GM12878 (cell line): ENCODE data around the gene SOX10. TPM values are rescaled to one million over a fixed set of nuclear protein-coding genes. Genes with fewer than 3 reads are reported as not detected.

Experiments
- ATAC-seq: fragments of 200-7000 bp; cut with Tn5 transposase; 3 replicates; pipeline ENCODE4 v1.9.1; 2020; ENCODE audit warnings: mild to moderate bottlenecking, moderate library complexity
- BruUV-seq: library from RNA; stranded (reverse); fragments of 400-500 nt; replicated peaks from 2 replicates; lab custom pipeline; 2021; lab: Mats Ljungman, UMichigan
- CTCF ChIA-PET: fragments of 300-600 bp; sonication (Branson Sonifier 250); formaldehyde crosslinking; extraction: SDS; loops from one replicate; lab custom pipeline; 2021; ENCODE audit warnings: inconsistent platforms; lab: Yijun Ruan, JAX
- POLR2A ChIA-PET: fragments of 350-600 bp; formaldehyde crosslinking; extraction: SDS; loops from one replicate; lab custom pipeline; 2021; ENCODE audit warnings: inconsistent platforms; lab: Charles Lee
- RAD21 ChIA-PET: fragments of 300-600 bp; sonication (Branson Sonifier 250); formaldehyde crosslinking; loops from one replicate; lab custom pipeline; 2023; ENCODE audit warnings: antibody characterized with exemption; ENCODE audit not compliant: unreplicated experiment; lab: Charles Lee
- SMC1A ChIA-PET: fragments of 300-600 bp; sonication (Branson Sonifier 250); formaldehyde crosslinking; loops from one replicate; lab custom pipeline; 2023; ENCODE audit not compliant: unreplicated experiment, uncharacterized antibody; lab: Charles Lee
- DNase-seq: peaks from one replicate; pipeline ENCODE4 v3.0.0-alpha.2; 2011; ENCODE audit warnings: low read depth, low spot score
- FAIRE-seq: peaks from 3 replicates; lab custom pipeline; 2011; peaks lifted over from hg19 to GRCh38; lab: Jason Lieb, UNC
- H2AFZ ChIP-seq: 2 replicates; pipeline ENCODE4 v1.6.0; 2011; ENCODE audit warnings: low read depth, low read length, control low read depth; ENCODE audit not compliant: control insufficient read depth
- H3K27ac ChIP-seq: 2 replicates; pipeline ENCODE4 v1.5.1; 2011; ENCODE audit warnings: control low read depth; ENCODE audit not compliant: control insufficient read depth, insufficient read depth
- H3K27me3 ChIP-seq, 2 experiments: replicated peaks in 1 of 2; 2 replicates each; pipeline versions ENCODE4 v1.6.0 to v1.6.1; 2011; ENCODE audit warnings: low read length in 1 of 2; ENCODE audit not compliant: control insufficient read depth in 2 of 2, insufficient read depth in 2 of 2
- H3K36me3 ChIP-seq, 2 experiments: 2 replicates each; pipeline ENCODE4 v1.5.1; 2011; ENCODE audit warnings: low read length in 1 of 2; ENCODE audit not compliant: control insufficient read depth in 2 of 2, insufficient read depth in 2 of 2
- H3K4me1 ChIP-seq: 2 replicates; pipeline ENCODE4 v1.6.1; 2011; ENCODE audit warnings: mild to moderate bottlenecking, low read length, moderate library complexity, mixed read lengths; ENCODE audit not compliant: control insufficient read depth, insufficient read depth
- H3K4me2 ChIP-seq: 2 replicates; pipeline ENCODE4 v1.6.0; 2011; ENCODE audit warnings: control low read depth; ENCODE audit not compliant: control insufficient read depth, insufficient read depth
- H3K4me3 ChIP-seq: fragments of 200-600 bp; sonication (generic); 2 replicates; pipeline ENCODE4 v1.5.1; 2016
- H3K79me2 ChIP-seq: 2 replicates; pipeline ENCODE4 v1.6.0; 2011; ENCODE audit warnings: low read length; ENCODE audit not compliant: control insufficient read depth, insufficient read depth
- H3K9ac ChIP-seq: 2 replicates; pipeline ENCODE4 v1.8.0; 2011; ENCODE audit warnings: low read length, control low read depth, mixed read lengths; ENCODE audit not compliant: control insufficient read depth, insufficient read depth
- H3K9me3 ChIP-seq: replicated peaks from 3 replicates; pipeline ENCODE4 v1.5.1; 2011; ENCODE audit warnings: mild to moderate bottlenecking, low read length; ENCODE audit not compliant: control insufficient read depth, insufficient read depth
- H4K20me1 ChIP-seq: 2 replicates; pipeline ENCODE4 v1.6.0; 2011; ENCODE audit not compliant: control insufficient read depth, insufficient read depth
- EGR1 ChIP-seq, 2 experiments: IDR thresholded peaks; 1 replicate in 1 of 2; 2 replicates in 1 of 2; pipeline ENCODE4 v1.6.1; 2011 to 2012; ENCODE audit warnings: low read depth in 2 of 2, low read length in 2 of 2, borderline replicate concordance in 1 of 2, mild to moderate bottlenecking in 1 of 2, moderate library complexity in 1 of 2
- EZH2 ChIP-seq: IDR thresholded peaks from 2 replicates; pipeline ENCODE4 v1.6.1; 2012; ENCODE audit warnings: low read depth, mild to moderate bottlenecking, control low read depth, inconsistent platforms, low read length, borderline replicate concordance; ENCODE audit not compliant: control insufficient read depth
- FOXM1 ChIP-seq: IDR thresholded peaks from 2 replicates; pipeline ENCODE4 v1.6.1; 2012; ENCODE audit warnings: low read depth, mild to moderate bottlenecking, inconsistent platforms, low read length, moderate library complexity
- HDAC2 ChIP-seq: fragments of 200-600 bp; sonication (generic); IDR thresholded peaks from 2 replicates; pipeline ENCODE4 v1.6.1; 2017
- HDAC6 ChIP-seq: fragments of 200-600 bp; sonication (generic); IDR thresholded peaks from one replicate; pipeline ENCODE4 v1.8.0; 2017; ENCODE audit warnings: antibody characterized with exemption; ENCODE audit not compliant: unreplicated experiment
- LARP7 ChIP-seq: fragments of 450-650 bp; IDR thresholded peaks from 2 replicates; pipeline ENCODE4 v1.6.1; 2017; ENCODE audit warnings: mild to moderate bottlenecking
- PAX5 ChIP-seq: IDR thresholded peaks from 2 replicates; pipeline ENCODE4 v1.6.1; 2011; ENCODE audit warnings: low read depth, low read length, borderline replicate concordance
- PAX8 ChIP-seq: fragments of 450-650 bp; IDR thresholded peaks from 2 replicates; pipeline ENCODE4 v1.6.1; 2017; ENCODE audit warnings: mild to moderate bottlenecking, moderate library complexity
- RAD51 ChIP-seq: fragments of 450-650 bp; IDR thresholded peaks from 2 replicates; pipeline ENCODE4 v1.6.1; 2016; ENCODE audit warnings: moderate library complexity, mild to moderate bottlenecking, inconsistent platforms
- RUNX3 ChIP-seq: IDR thresholded peaks from 2 replicates; pipeline ENCODE4 v1.6.1; 2012; ENCODE audit warnings: low read length, inconsistent platforms
- SRF ChIP-seq, 2 experiments: IDR thresholded peaks; 2 replicates each; pipeline ENCODE4 v1.6.1; 2011; ENCODE audit warnings: low read depth in 2 of 2, low read length in 2 of 2, mild to moderate bottlenecking in 1 of 2, moderate library complexity in 1 of 2
- STAT1 ChIP-seq: fragments of 450-650 bp; conservative IDR thresholded peaks from 2 replicates; pipeline ENCODE4 v1.6.1; 2014; ENCODE audit warnings: antibody characterized with exemption, mild to moderate bottlenecking
- TCF3 ChIP-seq: IDR thresholded peaks from 2 replicates; pipeline ENCODE4 v1.6.1; 2012; ENCODE audit warnings: low read depth, mild to moderate bottlenecking, low read length, borderline replicate concordance; ENCODE audit not compliant: insufficient read depth
- TCF7 ChIP-seq: IDR thresholded peaks from 2 replicates; pipeline ENCODE4 v1.6.1; 2014; ENCODE audit warnings: antibody characterized with exemption, borderline replicate concordance
- YBX1 ChIP-seq: fragments of 450-650 bp; IDR thresholded peaks from 2 replicates; pipeline ENCODE4 v1.6.1; 2016; ENCODE audit warnings: antibody characterized with exemption
- ZBED1 ChIP-seq: IDR thresholded peaks from 2 replicates; pipeline ENCODE4 v1.6.1; 2016; ENCODE audit warnings: borderline replicate concordance
- ZNF384 ChIP-seq: IDR thresholded peaks from 2 replicates; pipeline ENCODE4 v1.6.1; 2012; ENCODE audit warnings: low read depth, mild to moderate bottlenecking, low read length, improper control_type of control experiment, borderline replicate concordance
- ZNF622 ChIP-seq: fragments of 450-650 bp; IDR thresholded peaks from 2 replicates; pipeline ENCODE4 v1.6.1; 2017; ENCODE audit warnings: mild to moderate bottlenecking, inconsistent platforms
- ZSCAN29 ChIP-seq: fragments of 450-650 bp; IDR thresholded peaks from 2 replicates; pipeline ENCODE4 v1.6.1; 2017; ENCODE audit warnings: mild to moderate bottlenecking, moderate library complexity
- WGBS: methylation state at CpG from one replicate; pipeline ENCODE4 v1.1.6; 2016; ENCODE audit warnings: low lambda C conversion rate; ENCODE audit not compliant: insufficient replicate concordance, insufficient coverage; ENCODE audit errors: missing lambda C conversion rate; 5-methylcytosine and 5-hydroxymethylcytosine counted together
- in situ Hi-C: fragments of 300-500 bp; cut with MboI; formaldehyde crosslinking; loops from 9 replicates; pipeline ENCODE4 v1.14.3; 2018; ENCODE audit warnings: mixed read lengths
- intact Hi-C: fragments of 100-400 bp; cut with micrococcal nuclease; formaldehyde crosslinking; loops from one replicate; pipeline ENCODE4 v1.14.2; 2022; ENCODE audit not compliant: unreplicated experiment
- polyA plus RNA-seq, 11 experiments: library from polyadenylated mRNA; depleted of rRNA in 4 of 11; unstranded in 6 of 11; stranded (reverse) in 5 of 11; fragments of >200 nt; fragmentation: Nextera tagmentation in 4 of 11; fragmentation: Illumina TruSeq in 1 of 11; extraction: Ambion mirVana in 4 of 11; extraction: Trizol in 1 of 11; gene quantifications; 1 replicate in 1 of 11; 2 replicates in 10 of 11; pipeline versions ENCODE4 v1.2.1 to v1.2.3, GENCODE V29; 2011 to 2016; ENCODE audit warnings: inconsistent platforms in 2 of 11, missing spikeins in 2 of 11, low read depth in 1 of 11
- total RNA-seq, 4 experiments: library from RNA; depleted of rRNA in 3 of 4; stranded (reverse); fragments of >200 nt in 3 of 4; fragmentation: Illumina TruSeq in 1 of 4; extraction: Trizol in 1 of 4; gene quantifications; 2 replicates each; pipeline versions ENCODE4 v1.2.1 to v1.2.3, GENCODE V29; 2013 to 2021
- TF ChIP-seq, protein P1 (sequence below): fragments of 450-650 bp; IDR thresholded peaks from 2 replicates; pipeline ENCODE4 v1.6.1; 2018; ENCODE audit warnings: borderline replicate concordance, mild to moderate bottlenecking; ENCODE audit not compliant: partially characterized antibody
- TF ChIP-seq, protein P2 (sequence below): fragments of 450-650 bp; IDR thresholded peaks from 2 replicates; pipeline ENCODE4 v1.6.1; 2017; ENCODE audit warnings: borderline replicate concordance

SOX10 gene
- total and polyA plus RNA-seq, 10 of the 15 experiments (the other 5 are each of a cell fraction or from before 2014, with no cell fraction given), result 0.05 TPM; not detected in 9

DNA sequence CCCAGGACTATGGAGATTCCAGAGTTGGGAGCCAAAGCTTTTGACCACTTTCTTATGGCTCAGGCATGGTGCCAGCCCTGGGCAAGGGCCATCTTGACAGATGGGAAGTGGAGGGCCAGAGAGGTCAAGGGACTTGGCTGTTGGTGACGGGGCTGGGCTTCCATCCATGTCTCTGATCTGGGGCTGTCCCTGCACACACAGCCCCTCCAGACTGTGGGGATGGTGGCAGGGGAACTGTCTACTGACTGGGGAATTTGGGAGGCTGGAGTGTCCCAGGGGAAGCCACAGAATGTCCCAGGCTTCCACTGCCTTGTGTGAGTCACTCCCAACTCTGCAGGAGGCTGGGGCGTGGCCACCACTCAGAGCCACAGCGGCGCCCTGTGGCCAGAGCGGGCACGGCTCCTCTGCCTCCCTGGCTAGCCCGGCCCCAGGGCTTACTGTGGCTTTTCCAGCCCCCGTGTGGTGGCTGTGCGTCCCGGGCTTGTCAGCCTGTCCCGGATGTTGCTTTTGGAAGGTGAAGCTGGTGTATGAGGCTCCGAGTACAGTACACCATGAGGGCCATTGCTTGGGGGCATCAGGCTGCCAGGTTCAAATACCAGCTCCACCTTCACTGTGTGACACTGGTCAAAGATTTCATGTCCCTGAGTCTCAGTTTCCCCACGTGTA is 50.5 kb downstream of the SOX10 start:
- ATAC-seq, result peak; percentile 100
- intact Hi-C loops, result loop anchor here (2.0 to 10.0 kb wide), 4 partner anchors 27 to 399 kb away; partner anchors contain the start of gene MICALL1
- ChIA-PET SMC1A (interaction anchor here (0.6 to 1.3 kb wide), 3 partner anchors 9 to 342 kb away, joined by 3 read pairs; no protein-coding TSS in a partner anchor), CTCF (interaction anchor here (0.5 to 3.3 kb wide), 18 partner anchors 9 to 126 kb away, joined by 3 to 13 read pairs (median 3); partner anchors contain the start of genes ANKRD54, C22orf23, GCAT and MICALL1), RAD21 (interaction anchor here (1.0 to 1.2 kb wide), 2 partner anchors 21 to 37 kb away, joined by 3 to 6 read pairs; no protein-coding TSS in a partner anchor), POLR2A (interaction anchor here (0.5 kb wide), 1 partner anchor 639 kb away, joined by 4 read pairs; no protein-coding TSS in a partner anchor)
- Histone ChIP-seq H3K9me3 (no peaks in the 10 kb centered on the region), H3K36me3 (peaks cover 0 to 7% of the 10 kb centered on the region in 2 experiments; a peak in 3 of 4 replicates), H3K9ac (no peak overlapping the region), H3K27ac (no peak overlapping the region), H3K79me2 (no peaks in the 10 kb centered on the region), H2AFZ (peak overlapping the region; percentile 75), H3K4me2 (no peak overlapping the region), H3K4me3 (no peak overlapping the region), H4K20me1 (no peaks in the 10 kb centered on the region), H3K27me3 (no peaks in the 10 kb centered on the region), H3K4me1 (peaks cover 10% of the 10 kb centered on the region)
- in situ Hi-C loops, result no loop called here
- DNase-seq, result peak; percentile 28
- WGBS, result 14% methylated on average over 13 of the region's 13 CpGs
- BruUV-seq, result no TSS peak
- peak; percentile 94 for FAIRE-seq
- TF ChIP-seq SRF (IDR thresholded peaks at IDR 0.05; ENCODE audit: low read depth in 2 of 2, low read length in 2 of 2) (0 out of 4 replicates have a peak, but pooled peaks of 1 of the 2 experiments have one; percentile 10), ZBED1 (no peak), PAX8 (no peak), PAX5 (no peak), ZNF622 (no peak), HDAC2 (no peak), RAD51 (no peak), LARP7 (peak; percentile 55; the same call in 1 of the 2 replicates), EGR1 (IDR thresholded peaks at IDR 0.05; ENCODE audit: borderline replicate concordance in 1 of 2, low read depth in 2 of 2, low read length in 2 of 2) (no peak), TCF7 (no peak), EZH2 (no peak), FOXM1 (no peak), ZSCAN29 (no peak), YBX1 (no peak), HDAC6 (no peak), RUNX3 (peak; percentile 67), ZNF384 (no peak), TCF3 (no peak), STAT1 (no peak; the same call in 1 of the 2 replicates)
- TF ChIP-seq, protein P1, sequence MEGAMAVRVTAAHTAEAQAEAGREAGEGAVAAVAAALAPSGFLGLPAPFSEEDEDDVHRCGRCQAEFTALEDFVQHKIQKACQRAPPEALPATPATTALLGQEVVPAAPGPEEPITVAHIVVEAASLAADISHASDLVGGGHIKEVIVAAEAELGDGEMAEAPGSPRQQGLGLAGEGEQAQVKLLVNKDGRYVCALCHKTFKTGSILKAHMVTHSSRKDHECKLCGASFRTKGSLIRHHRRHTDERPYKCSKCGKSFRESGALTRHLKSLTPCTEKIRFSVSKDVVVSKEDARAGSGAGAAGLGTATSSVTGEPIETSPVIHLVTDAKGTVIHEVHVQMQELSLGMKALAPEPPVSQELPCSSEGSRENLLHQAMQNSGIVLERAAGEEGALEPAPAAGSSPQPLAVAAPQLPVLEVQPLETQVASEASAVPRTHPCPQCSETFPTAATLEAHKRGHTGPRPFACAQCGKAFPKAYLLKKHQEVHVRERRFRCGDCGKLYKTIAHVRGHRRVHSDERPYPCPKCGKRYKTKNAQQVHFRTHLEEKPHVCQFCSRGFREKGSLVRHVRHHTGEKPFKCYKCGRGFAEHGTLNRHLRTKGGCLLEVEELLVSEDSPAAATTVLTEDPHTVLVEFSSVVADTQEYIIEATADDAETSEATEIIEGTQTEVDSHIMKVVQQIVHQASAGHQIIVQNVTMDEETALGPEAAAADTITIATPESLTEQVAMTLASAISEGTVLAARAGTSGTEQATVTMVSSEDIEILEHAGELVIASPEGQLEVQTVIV, result no peak
- TF ChIP-seq, protein P2, sequence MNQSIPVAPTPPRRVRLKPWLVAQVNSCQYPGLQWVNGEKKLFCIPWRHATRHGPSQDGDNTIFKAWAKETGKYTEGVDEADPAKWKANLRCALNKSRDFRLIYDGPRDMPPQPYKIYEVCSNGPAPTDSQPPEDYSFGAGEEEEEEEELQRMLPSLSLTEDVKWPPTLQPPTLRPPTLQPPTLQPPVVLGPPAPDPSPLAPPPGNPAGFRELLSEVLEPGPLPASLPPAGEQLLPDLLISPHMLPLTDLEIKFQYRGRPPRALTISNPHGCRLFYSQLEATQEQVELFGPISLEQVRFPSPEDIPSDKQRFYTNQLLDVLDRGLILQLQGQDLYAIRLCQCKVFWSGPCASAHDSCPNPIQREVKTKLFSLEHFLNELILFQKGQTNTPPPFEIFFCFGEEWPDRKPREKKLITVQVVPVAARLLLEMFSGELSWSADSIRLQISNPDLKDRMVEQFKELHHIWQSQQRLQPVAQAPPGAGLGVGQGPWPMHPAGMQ, result no peak
